Fibroblast of lung (primary cell): ENCODE data around the gene SH2D4B.

Experiments used
- EZH2 ChIP-seq: IDR thresholded peaks from 2 replicates; pipeline ENCODE4 v1.5.1; 2012; ENCODE audit warnings: low read length, control low read depth, mild to moderate bottlenecking; ENCODE audit errors: missing control alignments
- TF ChIP-seq, protein P1 (sequence below), 2 donors: IDR thresholded peaks in 1 of 2; conservative IDR thresholded peaks in 1 of 2; 1 replicate in 1 of 2; 2 replicates in 1 of 2; pipeline ENCODE4 v1.5.1; 2011 to 2012; ENCODE audit warnings: low read length in 2 of 2, control low read depth in 1 of 2, inconsistent platforms in 1 of 2, low read depth in 1 of 2, mild to moderate bottlenecking in 1 of 2

DNA sequence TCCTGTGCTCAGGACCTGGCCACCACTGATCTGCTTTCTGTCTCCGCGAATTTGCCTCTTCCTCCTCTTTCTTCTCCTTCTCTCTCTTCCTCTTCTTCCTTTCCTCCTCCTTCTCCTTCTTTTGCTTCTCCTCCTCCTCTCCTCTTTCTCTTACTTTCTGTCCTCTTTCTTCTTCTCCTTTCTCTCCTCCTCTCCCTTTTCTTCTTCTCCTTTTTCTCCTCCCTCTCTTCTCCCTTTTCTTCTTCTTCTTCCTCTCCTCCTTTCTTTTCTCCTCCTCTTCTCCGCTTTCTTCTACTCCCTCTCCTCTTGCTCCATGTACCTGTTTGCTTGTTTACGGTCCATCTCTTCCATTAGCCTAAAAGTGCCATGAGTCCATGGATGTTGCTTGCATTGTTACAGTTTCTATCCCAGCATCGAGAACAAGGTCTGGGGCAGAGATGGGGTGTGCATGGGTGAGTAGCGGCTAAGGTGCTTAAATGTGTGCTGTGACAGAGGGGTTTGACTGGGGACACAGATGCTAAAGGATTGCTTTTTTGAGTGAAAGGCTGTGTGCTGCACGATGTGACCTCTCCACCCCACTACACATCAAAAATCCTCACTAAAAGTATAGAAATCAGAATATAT is 7.7 kb downstream of the SH2D4B start:
- TF ChIP-seq, protein P1, sequence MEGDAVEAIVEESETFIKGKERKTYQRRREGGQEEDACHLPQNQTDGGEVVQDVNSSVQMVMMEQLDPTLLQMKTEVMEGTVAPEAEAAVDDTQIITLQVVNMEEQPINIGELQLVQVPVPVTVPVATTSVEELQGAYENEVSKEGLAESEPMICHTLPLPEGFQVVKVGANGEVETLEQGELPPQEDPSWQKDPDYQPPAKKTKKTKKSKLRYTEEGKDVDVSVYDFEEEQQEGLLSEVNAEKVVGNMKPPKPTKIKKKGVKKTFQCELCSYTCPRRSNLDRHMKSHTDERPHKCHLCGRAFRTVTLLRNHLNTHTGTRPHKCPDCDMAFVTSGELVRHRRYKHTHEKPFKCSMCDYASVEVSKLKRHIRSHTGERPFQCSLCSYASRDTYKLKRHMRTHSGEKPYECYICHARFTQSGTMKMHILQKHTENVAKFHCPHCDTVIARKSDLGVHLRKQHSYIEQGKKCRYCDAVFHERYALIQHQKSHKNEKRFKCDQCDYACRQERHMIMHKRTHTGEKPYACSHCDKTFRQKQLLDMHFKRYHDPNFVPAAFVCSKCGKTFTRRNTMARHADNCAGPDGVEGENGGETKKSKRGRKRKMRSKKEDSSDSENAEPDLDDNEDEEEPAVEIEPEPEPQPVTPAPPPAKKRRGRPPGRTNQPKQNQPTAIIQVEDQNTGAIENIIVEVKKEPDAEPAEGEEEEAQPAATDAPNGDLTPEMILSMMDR (conservative IDR thresholded peaks at IDR 0.05 in 1 of 2, IDR thresholded peaks at IDR 0.05 in 1 of 2; ENCODE audit: low read depth in 1 of 2, low read length in 2 of 2) = no peak
- no peak for TF ChIP-seq EZH2
